SIG-M5 treated with dmso at 0.1 percent for 504 hours (cell line): ENCODE data around the gene TCF12.
"Not testable (repeated sequence)": the region's sequence is repeated elsewhere in the genome, so short reads cannot be mapped to it uniquely, and the experiment has no call there.

Source experiments
- DNase-seq: peaks from one replicate; lab custom pipeline; 2025; ENCODE audit not compliant: unreplicated experiment; lab: John Stamatoyannopoulos, UW

The TCF12 gene

GRCh38 chr15:57158997-57159668 lies 240.7 kb downstream of the TCF12 start:
- no peak for DNase-seq

GRCh38 chr15:57159767-57160166 lies 241.3 kb downstream of the TCF12 start:
- no peak for DNase-seq

- no peak for DNase-seq
Measured at GRCh38 chr15:57160823-57161560, 242.5 kb downstream of the TCF12 start.

- not testable (repeated sequence) for DNase-seq
Measured at GRCh38 chr15:57164251-57164650, 245.8 kb downstream of the TCF12 start.

- DNase-seq = no peak
Measured at GRCh38 chr15:57165992-57166391, 247.5 kb downstream of the TCF12 start.

- no peak for DNase-seq
Measured at GRCh38 chr15:57167821-57168395, 249.5 kb downstream of the TCF12 start.

GRCh38 chr15:57169643-57170042 lies 251.2 kb downstream of the TCF12 start:
- no peak for DNase-seq

- DNase-seq = no peak
Measured at GRCh38 chr15:57171426-57171825, 253.0 kb downstream of the TCF12 start.

GRCh38 chr15:57172925-57173324 lies 254.5 kb downstream of the TCF12 start:
- DNase-seq = no peak

GRCh38 chr15:57183041-57183440 lies 264.6 kb downstream of the TCF12 start:
- no peak for DNase-seq

GRCh38 chr15:57183614-57184344 lies 265.3 kb downstream of the TCF12 start:
- DNase-seq = no peak

- DNase-seq = no peak
Measured at GRCh38 chr15:57184502-57184901, 266.1 kb downstream of the TCF12 start.

GRCh38 chr15:57185507-57186074 lies 267.1 kb downstream of the TCF12 start:
- DNase-seq = no peak

- no peak for DNase-seq
Measured at GRCh38 chr15:57189466-57189865, 271.0 kb downstream of the TCF12 start.

- DNase-seq = no peak
Measured at GRCh38 chr15:57190208-57190607, 271.8 kb downstream of the TCF12 start.

GRCh38 chr15:57193161-57193560 lies 274.7 kb downstream of the TCF12 start:
- DNase-seq = no peak

- DNase-seq = no peak
Measured at GRCh38 chr15:57195326-57195725, 276.9 kb downstream of the TCF12 start.

- DNase-seq = no peak
Measured at GRCh38 chr15:57196865-57197264, 278.4 kb downstream of the TCF12 start.

GRCh38 chr15:57198131-57198530 lies 279.7 kb downstream of the TCF12 start:
- no peak for DNase-seq

GRCh38 chr15:57198654-57199291 lies 280.3 kb downstream of the TCF12 start:
- DNase-seq = no peak

GRCh38 chr15:57201578-57201977 lies 283.1 kb downstream of the TCF12 start:
- DNase-seq = no peak
